ENCODE measurements around the gene GGACT.
A peak's percentile ranks its signal among the peaks of the same experiment; 100 is the strongest.
"Not testable (repeated sequence)": the region's sequence is repeated elsewhere in the genome, so short reads cannot be mapped to it uniquely, and the experiment has no call there.

Gene GGACT

DNA sequence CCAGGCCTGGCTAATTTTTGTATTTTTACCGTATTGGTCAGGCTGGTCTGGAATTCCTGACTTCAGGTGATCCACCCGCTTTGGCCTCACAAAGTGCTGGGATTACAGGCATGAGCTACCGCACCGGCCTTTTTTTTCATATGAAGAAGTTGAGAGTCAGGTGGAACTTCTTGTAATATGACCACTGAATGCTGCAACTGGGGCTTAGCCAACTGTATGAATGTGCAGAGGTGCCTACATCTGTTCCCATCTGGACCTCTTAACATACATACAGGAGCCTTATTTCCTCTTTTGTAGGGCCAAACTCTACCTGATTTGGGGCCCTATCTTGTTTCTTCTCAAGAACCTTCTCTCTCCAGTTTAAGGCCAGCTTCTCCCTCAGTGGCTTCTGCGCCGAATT is 11.9 kb upstream of the GGACT start:
- no peak for DNase-seq

DNA sequence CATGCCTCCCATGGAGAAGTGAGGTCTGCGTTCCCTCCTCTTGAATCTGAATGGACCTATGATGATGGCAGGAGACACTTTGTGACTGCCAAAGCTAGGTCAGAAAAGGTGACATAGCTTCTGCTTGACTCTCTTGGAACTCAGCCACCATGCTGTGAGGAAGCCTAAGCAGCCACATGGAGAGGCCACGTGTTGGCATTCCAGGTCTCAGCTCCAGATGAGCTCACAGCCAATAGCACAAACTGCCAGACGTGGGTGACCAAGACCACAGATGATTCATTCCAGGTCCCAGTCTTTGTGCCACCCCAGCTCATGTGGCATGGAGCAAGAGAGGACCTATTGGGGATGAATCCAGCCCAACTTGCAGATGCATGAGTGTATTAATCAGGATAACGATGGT is 8.7 kb upstream of the GGACT start:
- DNase-seq = no peak

DNA sequence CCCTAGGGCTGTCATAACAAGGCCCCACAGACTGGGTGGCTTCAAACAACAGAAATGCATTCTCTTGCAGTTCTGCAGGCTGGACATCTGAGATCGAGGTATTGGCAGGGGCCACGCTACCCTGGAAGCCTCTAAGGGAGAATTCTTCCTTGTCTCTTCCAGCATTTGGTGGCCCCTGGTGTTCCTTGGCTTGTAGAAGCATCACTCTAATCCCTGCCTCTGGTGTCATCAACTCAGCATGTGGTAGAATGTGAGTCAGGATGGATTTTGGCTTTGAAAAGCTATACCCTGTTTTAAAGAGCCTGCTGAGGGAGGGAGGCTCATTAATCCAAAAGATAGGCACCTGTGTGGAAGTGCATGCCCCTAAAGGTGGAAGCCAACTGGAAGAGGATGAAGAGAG is 7.9 kb upstream of the GGACT start:
- DNase-seq = no peak

DNA sequence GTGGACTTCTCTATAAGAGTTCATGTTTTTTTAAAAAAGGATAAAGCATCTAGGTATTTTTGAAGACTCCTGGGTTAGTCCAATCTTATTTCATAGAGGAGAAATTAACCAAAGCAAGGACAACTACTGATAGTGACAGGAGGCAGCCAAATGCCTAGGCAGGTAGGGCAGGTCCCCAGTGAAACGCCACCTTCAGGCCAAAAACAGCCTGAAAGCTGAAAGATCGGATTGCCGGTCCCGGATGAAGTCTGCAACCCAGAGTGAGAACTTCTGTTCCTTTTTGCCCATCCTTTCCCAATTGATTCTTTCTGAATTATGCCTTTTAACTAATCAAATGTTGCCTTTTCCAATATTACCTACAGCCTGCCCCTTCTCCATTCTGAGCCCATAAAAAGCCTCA is 6.1 kb upstream of the GGACT start:
- no peak for DNase-seq

DNA sequence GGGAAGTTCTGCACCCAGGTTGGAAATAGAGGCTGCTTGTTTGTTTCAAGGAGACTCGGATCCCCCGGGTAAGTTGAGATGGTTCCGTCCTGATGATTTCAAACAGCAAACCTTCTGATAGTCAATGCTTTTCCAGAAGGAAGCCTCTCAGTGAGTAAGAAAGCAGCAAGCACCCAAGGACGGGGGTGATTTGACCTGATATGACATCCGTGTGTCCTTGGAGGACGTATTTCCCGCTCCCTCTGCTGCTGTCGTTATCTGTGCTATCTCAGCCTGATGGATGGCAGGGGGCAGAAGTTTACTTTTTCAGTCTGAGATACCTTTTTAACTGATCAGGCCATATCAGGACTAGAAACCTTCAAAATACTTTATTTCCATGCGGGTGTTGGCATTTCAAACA is 5.7 kb upstream of the GGACT start:
- no peak for DNase-seq

DNA sequence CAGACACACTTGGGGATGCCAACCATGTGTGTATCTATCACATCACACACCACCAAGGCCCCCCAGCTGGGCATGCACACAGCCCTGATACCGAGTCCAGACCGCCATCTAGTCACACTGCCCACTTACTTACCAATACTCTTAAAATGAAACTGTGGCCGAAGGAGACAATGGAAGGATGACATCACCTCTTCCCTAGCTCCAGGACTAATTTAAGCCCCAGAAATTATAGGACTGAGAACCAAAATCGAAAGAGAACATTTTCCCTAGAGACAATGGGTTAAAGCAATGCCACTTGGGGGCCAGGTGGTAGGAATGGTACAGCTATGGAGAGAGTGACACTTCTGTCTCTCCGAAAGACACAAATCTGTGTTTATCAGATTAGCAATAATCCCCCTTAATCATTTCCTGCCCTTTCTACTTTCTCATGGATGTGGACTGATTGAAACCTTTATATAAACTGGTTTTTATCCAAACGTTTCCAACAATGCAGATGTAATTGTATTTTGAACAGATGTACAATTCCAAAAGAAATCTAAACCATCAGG is 663 bp upstream of the GGACT start:
- DNase-seq = no peak

DNA sequence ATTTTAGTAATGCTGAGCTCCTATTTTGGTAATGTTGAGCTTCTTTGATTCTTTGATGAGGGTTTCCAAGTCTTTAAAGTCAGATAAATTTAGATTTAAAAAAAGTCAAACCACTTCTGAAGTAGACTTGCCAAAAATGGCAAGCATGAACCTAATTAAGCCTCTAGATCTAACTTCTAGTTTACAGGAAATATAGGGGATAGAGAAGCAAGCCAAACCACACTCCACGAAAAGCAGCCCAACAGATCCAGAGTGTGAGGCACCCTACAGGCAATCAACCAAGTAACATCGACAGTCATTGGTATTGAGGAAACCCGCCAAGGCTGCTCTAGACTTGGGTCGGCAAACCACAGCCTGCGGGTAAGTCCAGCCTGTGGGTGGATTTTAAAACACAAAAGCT is 3.7 kb downstream of the GGACT start:
- no peak for DNase-seq

DNA sequence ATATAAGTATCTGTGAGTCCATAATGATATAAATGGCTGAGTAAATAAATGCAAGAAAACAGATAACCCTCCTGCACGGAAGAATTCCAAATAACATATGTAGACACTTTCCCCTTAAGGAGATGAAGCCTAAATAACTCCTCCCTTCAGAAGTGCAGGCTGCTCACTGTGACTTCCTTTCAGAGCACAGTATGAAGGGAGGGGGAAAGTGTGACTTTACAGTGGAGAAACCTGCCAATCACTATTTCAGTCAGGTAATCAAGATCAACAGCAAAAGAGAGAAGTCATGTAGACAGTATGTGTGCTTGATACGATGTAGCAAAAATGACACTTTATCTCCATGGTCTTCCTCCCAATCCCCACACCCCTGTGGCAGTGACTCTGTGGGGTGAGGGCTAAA is 7.1 kb downstream of the GGACT start:
- no peak for DNase-seq

DNA sequence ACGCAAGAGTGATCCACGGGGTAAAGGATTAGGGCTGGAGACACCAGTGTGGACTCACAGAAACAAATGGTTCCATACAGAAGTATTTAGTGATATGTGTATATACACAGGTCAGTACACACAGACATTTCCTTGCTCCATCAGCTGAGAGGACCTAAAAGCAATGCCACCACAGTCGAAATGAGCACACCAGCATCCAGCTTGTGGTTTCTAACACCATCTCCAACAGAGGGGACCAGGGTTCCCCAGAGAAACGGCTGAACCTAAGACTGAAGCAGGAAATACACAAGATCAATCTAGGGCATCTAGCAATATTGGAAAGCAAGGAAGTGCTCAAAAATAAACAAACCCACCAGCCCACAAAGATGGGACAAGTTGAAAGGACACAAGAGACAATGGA is 7.6 kb downstream of the GGACT start:
- no peak for DNase-seq

DNA sequence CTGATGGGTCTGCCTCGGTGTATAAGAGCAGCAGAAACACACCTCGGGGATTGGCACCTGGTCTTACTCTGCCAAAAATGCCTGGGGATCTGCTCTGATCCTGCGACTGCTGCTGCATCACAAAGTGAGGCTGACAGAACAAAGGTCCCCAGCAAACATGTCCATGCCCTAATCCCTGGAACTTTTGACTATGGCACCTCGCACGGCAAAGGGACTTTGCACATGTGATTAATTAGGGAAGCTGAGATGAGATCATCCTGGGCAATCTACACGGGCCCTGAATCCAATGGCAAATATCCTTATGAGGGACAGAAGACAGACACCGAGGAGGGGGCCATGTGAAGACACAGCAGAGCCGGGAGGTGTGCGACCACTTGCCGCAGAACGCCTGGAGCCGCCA is 8.5 kb downstream of the GGACT start:
- DNase-seq = no peak

DNA sequence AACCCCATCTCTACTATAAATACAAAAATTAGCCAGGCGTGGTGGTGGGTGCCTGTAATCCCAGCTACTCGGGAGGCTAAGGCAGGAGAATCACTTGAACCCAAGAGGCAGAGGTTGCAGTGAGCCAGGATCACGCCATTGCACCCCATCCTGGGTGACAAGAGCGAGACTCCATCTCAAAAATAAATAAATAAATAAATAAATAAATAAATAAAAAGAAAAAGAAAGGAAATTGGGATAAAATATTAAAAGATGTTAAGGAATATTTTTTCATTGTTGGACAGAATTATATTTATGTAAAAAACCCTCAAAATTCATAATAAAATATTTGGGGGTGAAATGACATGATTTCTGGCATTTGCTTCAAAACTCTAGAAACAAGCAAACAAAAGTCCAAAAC is 11.3 kb downstream of the GGACT start:
- DNase-seq = not testable (repeated sequence)

DNA sequence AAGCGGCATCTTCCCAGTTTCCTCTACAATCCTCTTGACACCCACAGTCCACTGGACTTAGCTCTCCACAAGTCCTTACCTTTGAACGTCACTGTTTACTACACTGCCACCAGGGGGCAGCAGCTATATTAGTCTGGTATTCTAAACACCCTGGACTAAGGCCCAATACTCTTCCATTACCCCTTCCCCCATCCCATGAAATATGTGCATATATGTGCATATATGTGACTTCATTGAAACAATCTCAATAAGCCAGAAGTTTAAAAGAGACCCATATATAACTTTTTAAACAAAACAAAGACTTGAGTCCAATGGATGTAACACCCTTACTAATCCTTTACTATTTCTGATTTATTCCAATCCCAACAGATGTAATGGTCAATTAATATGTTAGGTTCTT is 15.5 kb downstream of the GGACT start:
- peak; percentile 73 to 75 for DNase-seq

DNA sequence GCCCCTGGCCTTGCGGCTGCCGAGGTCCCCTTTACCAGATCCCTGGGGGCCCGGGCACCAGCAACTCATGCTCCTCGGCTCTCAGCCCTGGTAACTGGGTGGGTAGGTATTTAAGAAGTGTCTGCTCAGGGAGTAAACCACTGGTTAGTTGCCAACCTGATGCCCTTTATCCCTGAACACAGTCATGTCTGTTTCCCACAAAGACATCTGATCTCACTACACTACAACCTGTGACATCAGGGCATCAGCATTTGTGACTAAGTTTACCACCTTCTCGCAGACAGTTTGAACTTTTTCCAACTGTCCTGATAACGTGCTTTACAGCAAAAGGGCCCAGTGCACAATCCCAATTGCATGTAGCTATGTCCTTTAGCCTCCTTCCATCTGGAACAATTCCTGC is 22.0 kb downstream of the GGACT start:
- DNase-seq = no peak

DNA sequence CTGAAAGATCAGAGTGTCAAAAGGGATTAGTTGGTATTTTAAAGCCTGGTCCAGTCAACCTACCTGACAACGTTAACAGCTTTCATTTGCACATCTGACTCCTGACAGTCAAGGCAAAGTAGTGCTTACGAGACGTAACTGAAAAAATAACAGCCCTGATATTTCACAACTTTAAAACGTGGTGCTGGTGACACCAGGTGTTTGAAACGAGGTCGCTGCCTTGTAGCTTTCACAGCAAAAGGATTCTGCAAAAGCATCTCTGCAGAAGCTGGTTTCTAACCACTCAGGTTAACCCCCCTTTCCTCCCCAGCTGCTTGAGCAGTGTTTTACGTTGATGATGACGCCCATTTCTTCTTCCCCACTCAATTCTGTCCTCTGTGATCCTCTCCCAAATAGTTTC is 23.3 kb downstream of the GGACT start:
- DNase-seq = no peak

DNA sequence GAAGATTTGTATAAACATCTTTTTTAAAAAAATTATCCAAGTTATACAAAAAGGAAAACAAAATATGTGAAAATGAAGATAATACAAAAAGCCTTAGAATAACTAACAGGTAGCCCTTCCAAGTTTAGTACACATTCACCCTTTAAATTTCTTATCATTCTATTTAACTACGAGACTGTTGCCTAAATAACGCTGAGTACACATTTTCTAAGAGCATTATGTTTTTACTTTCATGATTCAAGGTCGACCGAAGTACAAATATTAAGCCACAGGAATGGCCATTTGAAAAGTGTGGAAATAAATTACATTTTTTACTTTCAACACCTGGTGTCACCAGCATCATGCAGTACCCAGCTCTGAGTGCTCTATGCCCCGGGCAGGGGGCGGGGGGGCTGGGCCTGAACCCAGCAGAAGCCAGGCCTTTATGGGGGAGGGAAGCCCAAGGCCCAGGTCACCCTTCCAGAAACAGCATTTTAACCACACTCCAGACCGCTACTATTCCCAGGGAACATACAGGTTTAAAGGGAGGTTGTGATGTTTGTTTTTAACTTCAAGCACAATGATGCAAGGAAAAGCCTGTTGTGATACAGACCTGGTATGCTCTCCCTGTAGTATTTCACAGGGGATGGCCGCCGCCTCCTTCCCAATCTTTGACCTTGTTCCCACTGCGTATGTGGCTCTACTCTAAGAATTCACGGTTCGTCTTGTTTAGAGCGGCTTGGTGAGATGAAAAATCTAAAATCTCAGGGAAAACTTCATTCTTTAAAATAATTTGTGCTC is 24.0 kb downstream of the GGACT start:
- DNase-seq = no peak

DNA sequence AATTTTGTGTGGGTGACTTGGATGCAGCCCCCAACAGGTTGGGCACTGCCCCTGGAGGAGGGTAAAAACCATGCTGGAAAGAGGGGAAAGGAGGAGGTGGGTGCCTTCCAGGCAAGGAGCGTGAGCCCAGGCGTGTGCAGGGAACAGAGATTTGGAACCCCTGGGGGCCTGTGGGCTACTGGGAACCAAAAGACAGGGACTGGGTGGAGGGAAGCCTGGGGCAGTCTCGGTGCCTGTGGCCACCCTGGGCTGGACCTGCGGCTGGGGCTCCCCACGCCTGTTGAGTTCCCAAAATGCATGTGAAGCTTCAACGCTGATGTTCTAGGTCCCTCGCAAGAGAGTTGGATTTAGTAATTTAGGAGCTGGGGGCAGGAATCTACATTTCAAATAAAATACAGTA is 24.8 kb downstream of the GGACT start:
- DNase-seq = no peak

DNA sequence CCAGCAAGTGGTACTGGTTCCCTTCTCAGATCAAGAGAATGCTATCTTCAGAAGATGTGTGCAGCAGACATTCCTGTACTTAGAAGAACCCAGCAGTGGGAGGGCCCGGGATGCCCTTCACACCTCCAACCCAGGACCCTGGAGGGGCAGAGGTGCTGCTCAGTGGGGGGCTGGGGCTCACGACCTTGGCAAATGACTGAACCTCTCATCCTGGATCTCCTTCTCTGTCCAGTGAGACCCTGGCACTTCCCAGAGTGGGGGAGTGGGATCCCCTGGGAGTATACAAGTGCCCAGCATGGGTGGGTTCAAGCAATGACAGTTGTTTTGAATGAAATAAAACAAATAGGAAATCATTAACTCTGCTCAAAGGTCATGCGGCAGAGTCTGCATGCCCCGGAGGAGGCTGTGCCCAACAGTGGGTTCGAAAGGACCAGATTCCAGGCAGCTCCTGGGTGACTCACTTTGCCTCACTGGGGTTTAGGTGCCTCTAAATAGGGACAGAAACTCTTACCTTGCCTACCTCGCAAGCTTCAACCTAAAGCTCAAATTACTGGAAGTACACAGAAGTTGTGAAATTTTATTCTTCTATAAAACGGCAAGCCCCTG is 26.9 kb downstream of the GGACT start:
- no peak for DNase-seq

DNA sequence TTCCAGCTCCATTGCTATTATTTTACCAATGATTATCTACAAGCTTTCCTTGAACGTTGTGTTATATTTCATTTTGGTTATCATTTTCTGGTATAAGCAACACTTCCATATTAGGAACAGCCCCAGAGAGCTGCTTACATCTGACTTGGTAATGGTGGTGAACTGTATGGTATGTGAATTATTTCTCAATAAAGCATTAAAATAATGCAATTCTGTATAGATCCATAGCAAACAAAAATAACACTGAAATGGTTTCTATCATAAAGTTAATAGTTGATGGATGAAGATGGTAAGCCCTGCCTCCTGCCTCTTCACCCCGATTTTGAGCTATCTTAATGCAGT is 27.5 kb downstream of the GGACT start:
- DNase-seq = no peak

DNA sequence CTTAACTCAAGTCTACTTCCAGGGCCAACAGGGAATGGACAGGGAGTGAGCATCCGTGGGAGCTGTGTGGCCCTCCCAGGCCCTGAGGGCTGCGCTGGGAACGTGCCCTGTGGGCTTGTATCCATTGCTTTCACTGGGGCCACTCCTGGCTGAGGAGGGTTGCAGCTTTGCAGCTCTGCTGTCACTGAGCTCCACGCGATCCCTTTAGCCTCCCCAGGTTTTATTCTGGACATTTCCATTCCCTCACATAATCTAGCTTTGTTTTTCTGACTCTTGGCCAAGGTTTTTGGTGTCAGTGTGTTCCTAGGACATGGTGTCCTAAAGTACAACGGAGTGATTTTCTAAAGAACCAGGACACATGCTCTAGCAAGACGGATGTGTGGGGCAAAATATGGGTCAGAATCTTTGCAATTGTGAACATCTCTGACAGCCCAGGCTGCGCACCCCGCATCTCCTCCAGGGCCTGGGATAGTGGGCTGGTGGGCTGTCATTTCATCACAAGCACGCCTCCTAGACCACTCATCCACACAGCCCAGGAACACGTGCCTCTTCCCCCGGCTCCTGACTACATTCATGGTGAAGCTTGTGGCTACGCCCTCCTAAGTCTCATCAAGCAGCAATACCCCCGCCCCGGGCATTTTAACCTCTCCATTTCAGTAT is 28.0 kb downstream of the GGACT start:
- no peak for DNase-seq

DNA sequence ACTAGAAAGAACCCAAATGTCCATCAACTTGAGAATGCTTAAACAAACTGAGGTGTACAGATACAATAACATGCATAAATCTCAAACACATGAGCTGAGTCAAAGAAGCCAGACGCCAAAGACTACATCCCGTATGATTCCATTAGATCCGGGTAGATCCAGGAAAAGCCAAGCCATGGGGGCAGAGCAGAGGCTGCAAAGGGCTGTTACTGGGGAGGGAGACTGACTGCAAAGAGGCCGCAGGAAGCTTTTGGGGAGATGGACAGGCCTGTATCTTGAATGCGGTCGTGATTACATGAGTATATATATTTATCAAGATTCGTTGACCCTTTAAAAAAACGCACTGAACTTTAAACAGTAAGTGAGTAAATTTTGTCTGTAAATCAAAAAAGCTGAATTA is 28.7 kb downstream of the GGACT start:
- DNase-seq = no peak

DNA sequence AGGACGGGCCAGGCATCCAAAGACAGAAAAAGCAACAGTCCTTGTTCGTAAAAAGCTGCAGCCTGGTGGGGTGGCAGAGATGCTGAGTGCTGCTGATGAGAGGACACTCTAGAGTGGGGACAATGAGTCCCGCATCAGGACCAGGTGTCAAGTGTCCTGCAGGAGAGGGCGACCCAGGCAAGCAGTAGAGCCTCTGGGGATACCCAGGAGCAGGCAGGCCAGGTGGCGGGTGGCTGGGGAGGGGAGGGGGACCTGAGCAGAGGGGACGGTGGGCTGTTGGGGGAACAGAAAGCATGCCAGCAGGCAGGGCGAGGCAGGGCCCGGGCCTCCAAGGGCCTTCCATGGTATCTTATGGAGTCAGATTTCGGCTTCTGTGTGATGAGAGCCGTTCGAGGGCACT is 35.8 kb downstream of the GGACT start:
- DNase-seq = no peak

DNA sequence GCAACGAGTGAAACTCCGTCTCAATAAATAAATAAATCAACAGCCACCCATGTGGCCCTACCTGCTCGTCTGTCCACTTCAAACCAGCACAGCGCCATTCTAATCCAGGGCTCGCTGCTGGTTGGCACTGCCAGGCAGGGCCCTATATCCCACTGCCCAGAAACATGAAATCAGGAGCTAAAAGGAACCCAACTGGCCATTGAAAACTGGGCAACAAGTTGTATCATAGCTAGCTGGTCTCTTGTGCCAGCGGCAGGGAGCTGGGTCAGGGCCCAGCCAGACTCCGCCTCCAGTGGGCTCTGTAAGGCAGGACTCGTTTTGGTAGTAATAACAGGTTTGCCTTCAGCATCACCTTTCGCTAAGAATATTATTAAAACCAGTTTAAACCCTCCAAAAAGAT is 39.3 kb downstream of the GGACT start:
- no peak for DNase-seq

DNA sequence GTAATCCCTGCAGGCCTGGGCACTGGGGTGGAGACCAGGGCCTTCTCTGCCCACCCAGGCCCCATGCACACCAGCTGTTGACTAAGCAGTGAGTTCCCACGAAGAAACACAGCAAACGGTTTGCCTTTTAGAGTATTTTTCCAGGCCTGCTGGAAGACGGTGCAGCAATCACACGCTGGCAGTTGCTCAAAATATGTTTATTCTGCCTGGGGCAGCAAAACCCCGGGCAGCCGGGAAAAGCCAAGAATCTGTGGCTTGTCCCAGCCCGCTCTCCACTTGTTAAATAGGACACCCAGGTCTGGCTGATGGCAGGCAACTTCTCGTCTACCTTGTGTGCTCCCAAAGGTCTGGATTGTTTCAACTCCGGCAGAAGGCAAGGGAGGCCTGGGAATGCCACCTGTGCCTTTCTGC is 40.8 kb downstream of the GGACT start:
- no peak for DNase-seq

DNA sequence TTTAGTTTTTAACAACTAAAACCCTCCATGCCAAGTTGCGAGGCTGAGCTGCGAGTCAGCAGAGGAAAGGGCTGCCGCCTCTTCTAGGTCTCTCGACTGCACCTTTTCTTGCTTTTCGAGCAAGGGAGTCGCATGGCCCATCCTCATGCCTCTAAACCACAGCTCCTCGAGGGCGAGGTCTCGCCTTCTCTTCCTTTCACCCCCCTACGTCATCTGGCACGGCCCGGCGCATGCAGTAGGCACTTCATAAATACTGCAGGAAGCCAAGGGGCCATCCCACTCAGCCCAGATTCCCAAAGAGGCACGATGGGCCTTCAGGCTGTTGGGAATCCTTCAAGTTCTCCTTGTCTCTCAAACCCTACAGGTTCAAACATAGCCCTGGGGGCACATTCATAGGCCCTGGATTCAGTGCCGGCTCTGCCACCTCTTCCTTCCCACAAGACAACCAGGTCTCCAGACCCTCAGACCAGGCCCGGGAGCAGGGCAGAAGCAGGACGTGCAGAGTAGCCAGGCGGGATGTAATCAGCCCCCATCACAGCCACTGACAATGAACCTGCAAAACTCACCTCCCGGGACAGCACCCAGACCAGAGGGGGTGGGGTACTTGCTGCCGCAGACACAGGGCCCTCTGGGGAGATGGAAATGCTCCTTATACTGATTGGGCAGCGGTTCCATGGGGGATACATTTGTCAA is 41.7 kb downstream of the GGACT start:
- no peak for DNase-seq
